GM23248 (cell line): ENCODE data around the gene ZNF358.

Experiments
- EZH2 ChIP-seq: fragments of 200-600 bp; sonication (generic); IDR thresholded peaks from 2 replicates; pipeline ENCODE4 v1.6.1; 2018; ENCODE audit warnings: antibody characterized with exemption, mild to moderate bottlenecking; ENCODE audit not compliant: insufficient read depth, poor library complexity, severe bottlenecking
- EZH2phosphoT487 ChIP-seq: fragments of 200-600 bp; sonication (generic); IDR thresholded peaks from 2 replicates; pipeline ENCODE4 v1.6.1; 2018; ENCODE audit warnings: antibody characterized with exemption, moderate library complexity, mild to moderate bottlenecking, low read depth; ENCODE audit not compliant: insufficient read depth

DNA sequence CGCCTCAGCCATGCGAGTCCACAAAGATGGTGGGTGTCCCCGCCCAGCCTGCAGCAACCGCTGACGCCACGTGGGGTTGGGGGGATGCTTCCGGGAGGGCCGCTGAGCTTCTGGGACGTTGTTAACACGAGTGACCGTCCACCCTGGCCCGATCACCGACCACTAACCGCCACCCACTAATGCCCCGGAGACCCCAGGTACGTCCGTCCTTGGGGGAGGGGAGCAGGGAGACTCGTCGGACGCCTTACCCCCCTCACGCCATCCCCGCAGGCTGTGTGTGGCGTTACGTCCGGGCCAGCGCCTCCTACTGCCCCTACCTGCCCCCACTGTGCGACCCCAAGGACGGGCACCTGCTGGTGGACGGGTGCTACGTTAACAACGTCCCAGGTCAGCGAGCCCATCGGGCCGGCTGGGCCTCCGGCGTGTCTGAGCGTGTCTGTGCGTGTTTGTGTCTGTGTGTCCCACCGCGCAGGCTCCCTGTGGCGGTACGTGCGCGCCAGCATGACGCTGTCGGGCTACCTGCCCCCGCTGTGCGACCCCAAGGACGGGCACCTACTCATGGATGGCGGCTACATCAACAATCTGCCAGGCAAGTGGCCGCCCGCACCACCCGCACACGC, 40.9 kb downstream of the ZNF358 start:
- TF ChIP-seq EZH2phosphoT487 (no peak), EZH2 (no peak)
